Measurements from ENCODE around the gene JAK1.

Gene JAK1

DNA sequence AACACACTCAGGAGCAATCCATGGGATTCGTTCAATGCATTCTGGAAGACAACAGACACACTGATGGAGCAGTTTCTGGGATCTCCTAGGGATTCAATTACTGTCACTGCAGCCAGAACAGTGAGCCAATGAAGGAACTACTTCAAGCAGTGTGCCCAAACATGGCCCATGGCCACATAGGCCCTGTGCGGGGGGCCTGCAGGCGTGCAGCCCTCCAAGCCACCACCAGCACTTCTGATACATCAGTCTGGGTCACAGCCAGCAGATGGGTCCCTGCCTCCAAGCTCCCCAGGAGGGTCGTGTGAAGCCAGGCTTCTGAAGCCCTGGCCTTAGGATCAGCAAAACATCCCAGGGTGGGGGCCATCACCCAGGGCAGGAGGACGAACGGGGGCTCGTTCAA is 122.2 kb downstream of the JAK1 start:
- TF ChIP-seq, protein P1, sequence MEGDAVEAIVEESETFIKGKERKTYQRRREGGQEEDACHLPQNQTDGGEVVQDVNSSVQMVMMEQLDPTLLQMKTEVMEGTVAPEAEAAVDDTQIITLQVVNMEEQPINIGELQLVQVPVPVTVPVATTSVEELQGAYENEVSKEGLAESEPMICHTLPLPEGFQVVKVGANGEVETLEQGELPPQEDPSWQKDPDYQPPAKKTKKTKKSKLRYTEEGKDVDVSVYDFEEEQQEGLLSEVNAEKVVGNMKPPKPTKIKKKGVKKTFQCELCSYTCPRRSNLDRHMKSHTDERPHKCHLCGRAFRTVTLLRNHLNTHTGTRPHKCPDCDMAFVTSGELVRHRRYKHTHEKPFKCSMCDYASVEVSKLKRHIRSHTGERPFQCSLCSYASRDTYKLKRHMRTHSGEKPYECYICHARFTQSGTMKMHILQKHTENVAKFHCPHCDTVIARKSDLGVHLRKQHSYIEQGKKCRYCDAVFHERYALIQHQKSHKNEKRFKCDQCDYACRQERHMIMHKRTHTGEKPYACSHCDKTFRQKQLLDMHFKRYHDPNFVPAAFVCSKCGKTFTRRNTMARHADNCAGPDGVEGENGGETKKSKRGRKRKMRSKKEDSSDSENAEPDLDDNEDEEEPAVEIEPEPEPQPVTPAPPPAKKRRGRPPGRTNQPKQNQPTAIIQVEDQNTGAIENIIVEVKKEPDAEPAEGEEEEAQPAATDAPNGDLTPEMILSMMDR (IDR thresholded peaks at IDR 0.05; ENCODE audit: low read depth, low read length): no peak
- no peak overlapping the region for H3K4me3 ChIP-seq (ENCODE audit: low read depth, low read length)

- H3K4me3 ChIP-seq (ENCODE audit: low read depth, low read length): no peak overlapping the region
- TF ChIP-seq, protein P1 (IDR thresholded peaks at IDR 0.05; ENCODE audit: low read depth, low read length): no peak
Observed at GRCh38 chr1:64843675-64844074, 122.7 kb downstream of the JAK1 start.

DNA sequence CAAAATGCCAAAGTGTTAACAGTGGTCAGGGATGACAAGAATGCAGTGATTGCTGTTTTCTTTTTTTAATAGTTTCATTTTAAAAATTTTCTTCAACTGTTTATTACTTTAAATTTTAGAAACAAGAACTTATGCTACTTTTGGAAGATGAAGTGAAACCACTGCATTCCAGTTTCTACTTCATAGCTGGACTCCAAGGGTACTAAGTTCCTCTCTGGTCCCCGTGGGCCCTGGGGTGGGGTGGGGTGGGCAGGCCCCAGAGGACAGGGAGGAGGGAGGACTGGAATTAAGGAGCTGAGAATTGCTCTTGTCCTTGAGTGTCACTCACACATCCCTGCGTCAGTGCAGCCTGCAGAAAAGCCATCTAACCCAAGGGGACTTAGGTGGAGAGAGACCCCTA is 124.1 kb downstream of the JAK1 start:
- no peak overlapping the region for H3K4me3 ChIP-seq (ENCODE audit: low read depth, low read length)
- TF ChIP-seq, protein P1 (IDR thresholded peaks at IDR 0.05; ENCODE audit: low read depth, low read length): no peak

DNA sequence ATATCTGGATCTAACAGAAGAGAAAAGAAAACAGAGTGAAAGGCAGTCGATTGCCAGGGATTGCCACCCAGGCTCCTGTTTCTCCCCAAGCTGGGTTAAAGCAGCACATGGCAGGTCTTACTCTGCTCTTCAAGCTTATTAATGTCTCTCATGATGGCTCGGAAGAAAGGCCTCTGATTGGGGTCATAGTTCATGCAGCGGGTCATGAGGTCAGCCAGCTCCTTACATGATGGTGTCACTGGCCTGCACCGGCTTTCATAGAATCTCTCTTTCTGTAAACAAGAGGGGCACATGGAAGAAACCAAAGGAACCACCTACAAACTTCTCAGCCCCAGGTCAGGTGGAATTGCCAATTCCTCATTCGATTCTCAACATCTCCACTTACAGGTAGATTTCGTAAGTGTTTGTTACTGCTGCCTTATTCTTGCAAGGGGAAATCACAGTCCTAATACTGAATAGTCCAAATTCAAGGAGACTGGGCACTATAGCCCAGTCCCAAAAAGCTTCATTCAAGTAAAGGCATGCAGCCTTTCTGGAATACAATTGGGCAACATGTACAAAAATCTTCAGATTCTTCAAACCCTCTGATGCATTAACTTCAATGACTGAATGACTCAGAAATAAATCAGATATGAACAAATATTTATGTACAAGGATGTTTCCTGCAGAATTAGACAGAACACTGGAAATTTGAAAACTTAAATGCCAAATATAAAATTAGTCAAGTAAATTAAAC is 124.9 kb downstream of the JAK1 start:
- TF ChIP-seq, protein P1 (IDR thresholded peaks at IDR 0.05; ENCODE audit: low read depth, low read length): no peak
- H3K4me3 ChIP-seq (ENCODE audit: low read depth, low read length): no peak overlapping the region

DNA sequence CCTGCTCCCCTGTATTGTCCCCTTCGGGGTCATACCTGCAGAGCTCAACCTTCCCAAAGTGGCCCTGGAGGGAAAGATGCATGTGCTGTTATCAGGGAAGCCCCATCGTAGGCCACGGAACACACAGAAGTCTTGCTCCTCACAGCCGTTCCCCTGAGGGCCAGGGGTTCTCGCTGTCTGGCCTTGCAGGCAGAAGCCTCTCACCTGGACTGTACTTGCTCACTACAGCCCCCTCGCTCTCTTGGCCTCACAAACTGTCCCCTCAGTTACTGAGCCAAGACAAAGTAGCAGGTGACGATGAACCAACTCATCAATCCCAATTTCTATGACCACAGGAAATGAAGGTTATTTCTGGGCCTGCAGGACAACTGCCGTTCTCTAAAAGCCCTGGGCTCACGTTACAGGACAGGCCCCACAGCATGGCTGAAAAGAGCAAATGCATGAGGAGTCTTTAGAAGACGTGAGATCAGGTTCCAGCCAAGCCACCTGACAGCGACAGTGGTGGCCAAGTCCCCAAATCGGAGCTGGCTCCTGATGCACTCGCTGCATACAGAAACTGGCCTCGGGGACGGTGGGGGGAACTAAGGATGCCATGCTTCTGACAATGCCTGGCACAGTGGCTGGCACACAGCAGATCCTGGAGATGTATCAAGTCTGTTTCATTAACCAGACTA is 126.5 kb downstream of the JAK1 start:
- H3K4me3 ChIP-seq (ENCODE audit: low read depth, low read length): no peak overlapping the region
- TF ChIP-seq, protein P1 (IDR thresholded peaks at IDR 0.05; ENCODE audit: low read depth, low read length): no peak

- TF ChIP-seq, protein P1 (IDR thresholded peaks at IDR 0.05; ENCODE audit: low read depth, low read length): no peak
- H3K4me3 ChIP-seq (ENCODE audit: low read depth, low read length): no peak overlapping the region
Observed at GRCh38 chr1:64839261-64839660, 127.1 kb downstream of the JAK1 start.

DNA sequence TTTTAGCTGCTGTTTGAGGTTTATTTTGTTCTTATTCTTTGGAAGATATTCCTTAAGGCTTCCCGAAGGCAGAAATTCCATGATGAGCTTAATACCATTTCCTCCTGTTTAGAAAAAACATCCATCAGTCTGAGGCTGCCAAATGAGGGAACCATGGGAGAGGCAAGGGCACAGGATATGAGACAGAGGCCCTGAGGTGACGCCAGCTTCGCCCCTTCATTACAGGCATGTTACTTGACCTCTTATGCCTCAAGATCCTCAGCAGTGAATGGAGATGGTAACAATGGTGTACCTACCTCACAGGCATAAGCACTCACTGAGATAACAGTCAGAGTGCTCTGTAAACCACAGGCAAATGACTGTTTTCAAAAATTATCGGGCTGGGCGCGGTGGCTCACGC is 127.9 kb downstream of the JAK1 start:
- TF ChIP-seq, protein P1 (IDR thresholded peaks at IDR 0.05; ENCODE audit: low read depth, low read length): no peak
- no peak overlapping the region for H3K4me3 ChIP-seq (ENCODE audit: low read depth, low read length)
